Measurements from ENCODE around the gene SCP2. TPM values are rescaled to one million over a fixed set of nuclear protein-coding genes. Genes with fewer than 3 reads are reported as not detected.

Gene SCP2
- total RNA-seq, 4 donors from 2014 or later: 114 to 311 (median 223) TPM

DNA sequence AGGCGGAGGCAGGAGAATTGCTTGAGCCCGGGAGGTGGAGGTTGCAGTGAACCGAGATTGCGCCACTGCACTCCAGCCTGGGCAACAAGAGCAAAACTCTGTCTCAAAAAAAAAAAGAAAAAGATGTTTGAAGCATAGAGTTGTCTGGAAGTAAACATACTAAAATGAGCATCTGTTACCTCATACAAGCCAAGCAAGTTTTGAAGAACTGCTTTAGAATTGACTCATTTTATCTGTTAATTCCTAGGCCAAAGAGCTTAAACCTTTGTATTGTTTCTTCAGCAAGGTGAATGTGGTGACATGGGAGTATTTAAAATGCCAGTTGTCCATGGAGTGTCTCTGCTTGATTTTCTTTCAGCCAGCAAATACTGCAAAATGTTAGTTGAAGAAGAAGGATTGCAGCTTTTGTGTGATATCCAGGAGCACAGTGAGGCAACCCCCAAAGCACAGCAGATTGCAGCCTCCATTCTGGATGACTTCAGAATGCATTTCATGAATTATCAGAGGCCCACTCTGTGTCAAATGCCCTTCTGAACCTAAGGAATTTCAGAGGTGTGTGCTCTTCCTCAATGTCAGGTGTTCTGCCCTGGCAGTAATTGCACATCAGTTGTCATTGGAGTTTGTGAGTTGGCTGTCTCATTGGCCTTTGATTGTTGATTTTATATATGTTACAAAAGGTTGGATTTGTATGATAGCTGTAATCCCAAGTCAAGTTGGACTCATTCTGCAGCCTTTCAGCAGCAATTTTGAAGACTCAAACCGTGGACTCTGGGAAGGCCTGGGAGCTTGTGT, 34.5 kb upstream of the SCP2 start:
- DNase-seq: no peak
- Histone ChIP-seq H3K4me3 (no peak overlapping the region), H3K27ac (no peak overlapping the region), H3K27me3 (no peaks in the 10 kb centered on the region), H3K36me3 (no peaks in the 10 kb centered on the region), H3K4me1 (no peaks in the 10 kb centered on the region), H3K9me3 (no peaks in the 10 kb centered on the region)
- TF ChIP-seq CTCF (IDR thresholded peaks at IDR 0.05): no peak
- intact Hi-C loops (cut with DNase I; ENCODE audit: low total_unique reads) (no loop called here), in situ Hi-C loops (cut with MboI; ENCODE audit: low pct_ligation_motif_present in 1 of 4, low pct_unique_long_range_greater_than_20kb in 1 of 4, low sequenced_read_pairs in 3 of 4) (no loop called here)
- 88 to 95% methylated on average over 5 of the region's 5 CpGs for WGBS, 2 donors (ENCODE audit: low coverage in 1 of 2)

- no peak overlapping the region for H3K27ac ChIP-seq
- no peak for TF ChIP-seq POLR2AphosphoS5 (IDR thresholded peaks at IDR 0.05)
- TF ChIP-seq CTCF (IDR thresholded peaks at IDR 0.05): no peak
- TF ChIP-seq EP300 (IDR thresholded peaks at IDR 0.05; ENCODE audit: low read depth): no peak
- no peak for TF ChIP-seq POLR2A (IDR thresholded peaks at IDR 0.05)
- in situ Hi-C loops (cut with MboI; ENCODE audit: low pct_ligation_motif_present in 1 of 4, low pct_unique_long_range_greater_than_20kb in 1 of 4, low sequenced_read_pairs in 3 of 4): no loop called here
- no peaks in the 10 kb centered on the region for H3K27me3 ChIP-seq
- DNase-seq: no peak
- H3K36me3 ChIP-seq: no peaks in the 10 kb centered on the region
- no peaks in the 10 kb centered on the region for H3K4me1 ChIP-seq
- 46% methylated on average over 4 of the region's 4 CpGs; no CpG with 5 or more reads in 1 of the 2 donors for WGBS, 2 donors (ENCODE audit: low coverage in 1 of 2)
- intact Hi-C loops (cut with DNase I; ENCODE audit: low total_unique reads): no loop called here
- no peaks in the 10 kb centered on the region for H3K9me3 ChIP-seq
- no peak overlapping the region for H3K4me3 ChIP-seq
These were observed 27.6 kb upstream of the SCP2 start for GRCh38 chr1:52899445-52899894.

- no peaks in the 10 kb centered on the region for H3K36me3 ChIP-seq
- intact Hi-C loops (cut with DNase I; ENCODE audit: low total_unique reads): no loop called here
- WGBS, 2 donors (ENCODE audit: low coverage in 1 of 2): 81 to 88% methylated on average over 2 of the region's 2 CpGs
These were observed 26.7 kb upstream of the SCP2 start for GRCh38 chr1:52900402-52900801.

GRCh38 chr1:52901384-52901783, 25.7 kb upstream of the SCP2 start:
- TF ChIP-seq CTCF (IDR thresholded peaks at IDR 0.05): no peak
- TF ChIP-seq EP300 (IDR thresholded peaks at IDR 0.05; ENCODE audit: low read depth): no peak
- TF ChIP-seq POLR2A (IDR thresholded peaks at IDR 0.05): no peak
- no peak for TF ChIP-seq POLR2AphosphoS5 (IDR thresholded peaks at IDR 0.05)
- in situ Hi-C loops (cut with MboI; ENCODE audit: low pct_ligation_motif_present in 1 of 4, low pct_unique_long_range_greater_than_20kb in 1 of 4, low sequenced_read_pairs in 3 of 4): loop anchor here in 1 of 4 donors (25.0 kb wide), 1 partner anchor 286 kb away; the partner anchor contains the start of gene CPT2
- no peaks in the 10 kb centered on the region for H3K36me3 ChIP-seq
- H3K27me3 ChIP-seq: no peaks in the 10 kb centered on the region
- H3K27ac ChIP-seq: no peak overlapping the region
- no peaks in the 10 kb centered on the region for H3K9me3 ChIP-seq
- intact Hi-C loops (cut with DNase I; ENCODE audit: low total_unique reads): no loop called here
- peaks cover 0 to 6% (median 1%) of the 10 kb centered on the region in 4 donors for H3K4me1 ChIP-seq
- 88 to 89% methylated on average over 1 of the region's 1 CpG for WGBS, 2 donors (ENCODE audit: low coverage in 1 of 2)
- H3K4me3 ChIP-seq: no peak overlapping the region
- DNase-seq: no peak

More at GRCh38 chr1:52900402-52900801, 26.7 kb upstream of the SCP2 start:
- no peak overlapping the region for H3K4me3 ChIP-seq
- TF ChIP-seq EP300 (IDR thresholded peaks at IDR 0.05; ENCODE audit: low read depth) (no peak), POLR2AphosphoS5 (IDR thresholded peaks at IDR 0.05) (no peak), CTCF (IDR thresholded peaks at IDR 0.05) (no peak), POLR2A (IDR thresholded peaks at IDR 0.05) (no peak)
- H3K9me3 ChIP-seq: no peaks in the 10 kb centered on the region
- peaks cover 0 to 1% (median 0%) of the 10 kb centered on the region in 4 donors for H3K4me1 ChIP-seq
- H3K27me3 ChIP-seq: no peaks in the 10 kb centered on the region
- no peak overlapping the region for H3K27ac ChIP-seq
- DNase-seq: no peak
- in situ Hi-C loops (cut with MboI; ENCODE audit: low pct_ligation_motif_present in 1 of 4, low pct_unique_long_range_greater_than_20kb in 1 of 4, low sequenced_read_pairs in 3 of 4): loop anchor here in 1 of 4 donors (25.0 kb wide), 1 partner anchor 287 kb away; the partner anchor contains the start of gene CPT2
